ENCODE data around the gene PHOSPHO2.
"Not testable (repeated sequence)": the region's sequence is repeated elsewhere in the genome, so short reads cannot be mapped to it uniquely, and the experiment has no call there.

Gene PHOSPHO2

GRCh38 chr2:169690958-169691357, 3.3 kb upstream of the PHOSPHO2 start:
- Histone ChIP-seq H3K9me3 (ENCODE audit: low read depth, low read length) (no peaks in the 10 kb centered on the region), H3K36me3 (ENCODE audit: insufficient read depth, low read length) (no peaks in the 10 kb centered on the region), H3K9ac (ENCODE audit: insufficient read length) (no peak overlapping the region), H3K27ac (no peak overlapping the region), H3K4me3 (no peak overlapping the region)
- TF ChIP-seq FOXP2 (optimal IDR thresholded peaks at IDR 0.05; ENCODE audit: control extremely low read depth, extremely low read length, insufficient read depth) (no peak), EZH2 (IDR thresholded peaks at IDR 0.05) (no peak), POLR2AphosphoS5 (IDR thresholded peaks at IDR 0.05; ENCODE audit: borderline replicate concordance, low read depth, low read length) (no peak)
- DNase-seq (ENCODE audit: low read depth, low spot score): no peak

- H3K36me3 ChIP-seq (ENCODE audit: insufficient read depth, low read length): peaks cover 5% of the 10 kb centered on the region; the same call in 1 of the 2 replicates
- H3K9me3 ChIP-seq (ENCODE audit: low read depth, low read length): no peaks in the 10 kb centered on the region
- DNase-seq (ENCODE audit: low read depth, low spot score): no peak
- H3K27ac ChIP-seq: no peak overlapping the region
- no peak overlapping the region for H3K4me3 ChIP-seq
- TF ChIP-seq POLR2AphosphoS5 (IDR thresholded peaks at IDR 0.05; ENCODE audit: borderline replicate concordance, low read depth, low read length) (no peak), FOXP2 (optimal IDR thresholded peaks at IDR 0.05; ENCODE audit: control extremely low read depth, extremely low read length, insufficient read depth) (no peak), EZH2 (IDR thresholded peaks at IDR 0.05) (no peak)
- H3K9ac ChIP-seq (ENCODE audit: insufficient read length): no peak overlapping the region
Measured at GRCh38 chr2:169692718-169693117, 1.6 kb upstream of the PHOSPHO2 start.

GRCh38 chr2:169693360-169693759, 909 bp upstream of the PHOSPHO2 start:
- H3K9ac ChIP-seq (ENCODE audit: insufficient read length): no peak overlapping the region
- peak overlapping the region; percentile 86 for H3K4me3 ChIP-seq
- no peaks in the 10 kb centered on the region for H3K9me3 ChIP-seq (ENCODE audit: low read depth, low read length)
- no peak overlapping the region for H3K27ac ChIP-seq
- DNase-seq (ENCODE audit: low read depth, low spot score): no peak
- TF ChIP-seq FOXP2 (optimal IDR thresholded peaks at IDR 0.05; ENCODE audit: control extremely low read depth, extremely low read length, insufficient read depth) (no peak), POLR2AphosphoS5 (IDR thresholded peaks at IDR 0.05; ENCODE audit: borderline replicate concordance, low read depth, low read length) (no peak), EZH2 (IDR thresholded peaks at IDR 0.05) (no peak)
- peaks cover 11% of the 10 kb centered on the region; the same call in 1 of the 2 replicates for H3K36me3 ChIP-seq (ENCODE audit: insufficient read depth, low read length)

GRCh38 chr2:169694894-169695260, 608 bp downstream of the PHOSPHO2 start:
- no peak for DNase-seq (ENCODE audit: low read depth, low spot score)
- peak overlapping the region; percentile 86 for H3K4me3 ChIP-seq
- H3K9me3 ChIP-seq (ENCODE audit: low read depth, low read length): no peaks in the 10 kb centered on the region
- H3K36me3 ChIP-seq (ENCODE audit: insufficient read depth, low read length): peaks cover 19% of the 10 kb centered on the region; the same call in 1 of the 2 replicates
- H3K9ac ChIP-seq (ENCODE audit: insufficient read length): peak overlapping the region; percentile 83
- H3K27ac ChIP-seq: peak overlapping the region; percentile 5; the same call in 1 of the 2 replicates
- no peak for TF ChIP-seq FOXP2 (optimal IDR thresholded peaks at IDR 0.05; ENCODE audit: control extremely low read depth, extremely low read length, insufficient read depth)
- no peak for TF ChIP-seq POLR2AphosphoS5 (IDR thresholded peaks at IDR 0.05; ENCODE audit: borderline replicate concordance, low read depth, low read length)
- no peak for TF ChIP-seq EZH2 (IDR thresholded peaks at IDR 0.05)

- H3K27ac ChIP-seq: no peak overlapping the region
- H3K4me3 ChIP-seq: no peak overlapping the region
- no peaks in the 10 kb centered on the region for H3K9me3 ChIP-seq (ENCODE audit: low read depth, low read length)
- H3K9ac ChIP-seq (ENCODE audit: insufficient read length): no peak overlapping the region
- peaks cover 25% of the 10 kb centered on the region; the same call in 1 of the 2 replicates for H3K36me3 ChIP-seq (ENCODE audit: insufficient read depth, low read length)
- no peak for TF ChIP-seq FOXP2 (optimal IDR thresholded peaks at IDR 0.05; ENCODE audit: control extremely low read depth, extremely low read length, insufficient read depth)
- TF ChIP-seq EZH2 (IDR thresholded peaks at IDR 0.05): no peak
- no peak for TF ChIP-seq POLR2AphosphoS5 (IDR thresholded peaks at IDR 0.05; ENCODE audit: borderline replicate concordance, low read depth, low read length)
- no peak for DNase-seq (ENCODE audit: low read depth, low spot score)
Measured at GRCh38 chr2:169696381-169696780, 2.1 kb downstream of the PHOSPHO2 start.

- H3K9me3 ChIP-seq (ENCODE audit: low read depth, low read length); H3K9ac ChIP-seq (ENCODE audit: insufficient read length); DNase-seq (ENCODE audit: low read depth, low spot score); H3K4me3 ChIP-seq; H3K27ac ChIP-seq: not testable (repeated sequence)
- H3K36me3 ChIP-seq (ENCODE audit: insufficient read depth, low read length): peaks cover 25% of the 10 kb centered on the region; the same call in 1 of the 2 replicates
Measured at GRCh38 chr2:169699173-169699572, 4.9 kb downstream of the PHOSPHO2 start.

- Histone ChIP-seq H3K36me3 (ENCODE audit: insufficient read depth, low read length) (peaks cover 17% of the 10 kb centered on the region; the same call in 1 of the 2 replicates), H3K9ac (ENCODE audit: insufficient read length) (no peak overlapping the region), H3K27ac (no peak overlapping the region), H3K4me3 (no peak overlapping the region), H3K9me3 (ENCODE audit: low read depth, low read length) (no peaks in the 10 kb centered on the region)
- DNase-seq (ENCODE audit: low read depth, low spot score): no peak
- TF ChIP-seq POLR2AphosphoS5 (IDR thresholded peaks at IDR 0.05; ENCODE audit: borderline replicate concordance, low read depth, low read length) (no peak), EZH2 (IDR thresholded peaks at IDR 0.05) (no peak), FOXP2 (optimal IDR thresholded peaks at IDR 0.05; ENCODE audit: control extremely low read depth, extremely low read length, insufficient read depth) (no peak)
Measured at GRCh38 chr2:169702996-169703395, 8.7 kb downstream of the PHOSPHO2 start.

- DNase-seq (ENCODE audit: low read depth, low spot score): no peak
- Histone ChIP-seq H3K9ac (ENCODE audit: insufficient read length) (no peak overlapping the region), H3K27ac (no peak overlapping the region), H3K36me3 (ENCODE audit: insufficient read depth, low read length) (peaks cover 10% of the 10 kb centered on the region; the same call in 1 of the 2 replicates), H3K9me3 (ENCODE audit: low read depth, low read length) (no peaks in the 10 kb centered on the region), H3K4me3 (no peak overlapping the region)
- TF ChIP-seq POLR2AphosphoS5 (IDR thresholded peaks at IDR 0.05; ENCODE audit: borderline replicate concordance, low read depth, low read length) (no peak), FOXP2 (optimal IDR thresholded peaks at IDR 0.05; ENCODE audit: control extremely low read depth, extremely low read length, insufficient read depth) (no peak), EZH2 (IDR thresholded peaks at IDR 0.05) (no peak)
Measured at GRCh38 chr2:169704160-169704708, 10.0 kb downstream of the PHOSPHO2 start.

- no peaks in the 10 kb centered on the region for H3K9me3 ChIP-seq (ENCODE audit: low read depth, low read length)
- H3K27ac ChIP-seq: peak overlapping the region; percentile 63
- no peak for TF ChIP-seq FOXP2 (optimal IDR thresholded peaks at IDR 0.05; ENCODE audit: control extremely low read depth, extremely low read length, insufficient read depth)
- no peak for TF ChIP-seq POLR2AphosphoS5 (IDR thresholded peaks at IDR 0.05; ENCODE audit: borderline replicate concordance, low read depth, low read length)
- no peak for TF ChIP-seq EZH2 (IDR thresholded peaks at IDR 0.05)
- no peak for DNase-seq (ENCODE audit: low read depth, low spot score)
- H3K36me3 ChIP-seq (ENCODE audit: insufficient read depth, low read length): peaks cover 7% of the 10 kb centered on the region; the same call in 1 of the 2 replicates
- no peak overlapping the region for H3K4me3 ChIP-seq
- no peak overlapping the region for H3K9ac ChIP-seq (ENCODE audit: insufficient read length)
Measured at GRCh38 chr2:169705927-169706326, 11.7 kb downstream of the PHOSPHO2 start.

Measured in SK-N-MC (cell line).